Measurements from ENCODE around the gene ITSN2.

DNA sequence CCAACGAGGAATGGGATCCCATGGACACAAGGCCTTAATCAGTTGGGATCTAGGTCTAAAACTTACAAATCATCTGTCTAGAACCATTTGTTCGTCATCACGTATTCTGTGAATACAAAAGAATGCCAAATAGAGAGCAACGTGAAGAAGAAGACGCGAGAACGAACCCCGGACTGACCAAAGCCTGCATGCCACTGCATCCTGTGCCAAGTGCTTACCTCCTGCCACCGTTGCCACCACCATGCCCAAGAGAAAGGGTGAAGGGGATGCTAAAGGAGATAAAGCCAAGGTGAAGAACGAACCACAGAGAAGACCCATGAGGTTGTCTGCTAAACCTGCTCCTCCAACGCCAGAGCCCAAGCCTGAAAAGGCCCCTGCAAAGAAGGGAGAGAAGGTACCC is 30.2 kb downstream of the ITSN2 start:
- TF ChIP-seq GATA2 (IDR thresholded peaks at IDR 0.05; ENCODE audit: low read depth, low read length): no peak
- no peak for TF ChIP-seq GATA3 (IDR thresholded peaks at IDR 0.05; ENCODE audit: low read depth, low read length)
